ENCODE results near the gene TBCK. TPM values are rescaled to one million over a fixed set of nuclear protein-coding genes. Genes with fewer than 3 reads are reported as not detected.

The TBCK gene
- polyA plus RNA-seq, 3 donors from 2014 or later = 7.2 to 19.5 (median 13.8) TPM

GRCh38 chr4:106092361-106093040, 223.5 kb downstream of the TBCK start:
- Mint-ChIP-seq H3K4me1 (no peaks in the 10 kb centered on the region), H3K36me3 (peaks cover 65 to 85% (median 83%) of the 10 kb centered on the region in 3 donors), H3K27ac (no peak overlapping the region)

GRCh38 chr4:106090826-106091225, 225.2 kb downstream of the TBCK start:
- Mint-ChIP-seq H3K4me3 (no peak overlapping the region), H3K27ac (no peak overlapping the region), H3K36me3 (peaks cover 68 to 82% (median 81%) of the 10 kb centered on the region in 3 donors), H3K9me3 (peaks cover 15 to 46% (median 29%) of the 10 kb centered on the region in 6 donors), H3K27me3 (ENCODE audit: low read depth in 3 of 3) (peaks cover 0 to 3% (median 0%) of the 10 kb centered on the region in 3 donors), H3K4me1 (no peaks in the 10 kb centered on the region)
- DNase-seq = no peak

More at GRCh38 chr4:106092361-106093040, 223.5 kb downstream of the TBCK start:
- Mint-ChIP-seq H3K27me3 (ENCODE audit: low read depth in 3 of 3) (peaks cover 0 to 3% (median 0%) of the 10 kb centered on the region in 3 donors), H3K4me3 (no peak overlapping the region), H3K9me3 (peaks cover 15 to 42% (median 27%) of the 10 kb centered on the region in 6 donors)
- DNase-seq = no peak

- H3K27me3 Mint-ChIP-seq (ENCODE audit: low read depth in 3 of 3) = peaks cover 0 to 3% (median 0%) of the 10 kb centered on the region in 3 donors
- DNase-seq = no peak
- H3K4me3 Mint-ChIP-seq = no peak overlapping the region
- no peak overlapping the region for H3K27ac Mint-ChIP-seq
- peaks cover 16 to 64% (median 42%) of the 10 kb centered on the region in 6 donors for H3K9me3 Mint-ChIP-seq
- peaks cover 57 to 69% (median 63%) of the 10 kb centered on the region in 3 donors for H3K36me3 Mint-ChIP-seq
- H3K4me1 Mint-ChIP-seq = no peaks in the 10 kb centered on the region
These were observed 232.9 kb downstream of the TBCK start for GRCh38 chr4:106083065-106083464.

GRCh38 chr4:106080376-106080775, 235.6 kb downstream of the TBCK start:
- DNase-seq = no peak
- Mint-ChIP-seq H3K27me3 (ENCODE audit: low read depth in 3 of 3) (no peaks in the 10 kb centered on the region), H3K4me1 (no peaks in the 10 kb centered on the region), H3K9me3 (peaks cover 32 to 65% (median 58%) of the 10 kb centered on the region in 6 donors), H3K4me3 (no peak overlapping the region), H3K36me3 (peaks cover 67 to 78% (median 76%) of the 10 kb centered on the region in 3 donors), H3K27ac (no peak overlapping the region)

- Mint-ChIP-seq H3K27me3 (ENCODE audit: low read depth in 3 of 3) (no peaks in the 10 kb centered on the region), H3K4me3 (no peak overlapping the region), H3K27ac (no peak overlapping the region), H3K9me3 (peaks cover 38 to 72% (median 59%) of the 10 kb centered on the region in 6 donors), H3K36me3 (peaks cover 70 to 78% (median 76%) of the 10 kb centered on the region in 3 donors), H3K4me1 (no peaks in the 10 kb centered on the region)
- DNase-seq = no peak
These were observed 236.4 kb downstream of the TBCK start for GRCh38 chr4:106079616-106080015.

- no peak for DNase-seq
- Mint-ChIP-seq H3K27ac (no peak overlapping the region), H3K4me3 (no peak overlapping the region), H3K9me3 (peaks cover 6 to 30% (median 18%) of the 10 kb centered on the region in 6 donors), H3K4me1 (no peaks in the 10 kb centered on the region), H3K27me3 (ENCODE audit: low read depth in 3 of 3) (peaks cover 0 to 3% (median 1%) of the 10 kb centered on the region in 3 donors), H3K36me3 (peaks cover 4 to 19% (median 10%) of the 10 kb centered on the region in 3 donors)
These were observed 251.0 kb downstream of the TBCK start for GRCh38 chr4:106065018-106065417.

GRCh38 chr4:106063009-106063408, 253.0 kb downstream of the TBCK start:
- peaks cover 0 to 11% (median 1%) of the 10 kb centered on the region in 6 donors for H3K9me3 Mint-ChIP-seq
- H3K4me1 Mint-ChIP-seq = no peaks in the 10 kb centered on the region
- peaks cover 0 to 5% (median 1%) of the 10 kb centered on the region in 3 donors for H3K27me3 Mint-ChIP-seq (ENCODE audit: low read depth in 3 of 3)
- H3K27ac Mint-ChIP-seq = no peak overlapping the region
- no peak overlapping the region for H3K4me3 Mint-ChIP-seq
- no peak for DNase-seq
- peaks cover 9 to 19% (median 16%) of the 10 kb centered on the region in 3 donors for H3K36me3 Mint-ChIP-seq

- H3K36me3 Mint-ChIP-seq = peaks cover 9 to 16% (median 16%) of the 10 kb centered on the region in 3 donors
- H3K4me1 Mint-ChIP-seq = no peaks in the 10 kb centered on the region
- no peak overlapping the region for H3K27ac Mint-ChIP-seq
- peaks cover 0 to 10% (median 1%) of the 10 kb centered on the region in 6 donors for H3K9me3 Mint-ChIP-seq
- no peak overlapping the region for H3K4me3 Mint-ChIP-seq
- peaks cover 0 to 5% (median 1%) of the 10 kb centered on the region in 3 donors for H3K27me3 Mint-ChIP-seq (ENCODE audit: low read depth in 3 of 3)
- no peak for DNase-seq
These were observed 253.5 kb downstream of the TBCK start for GRCh38 chr4:106062452-106062875.

- Mint-ChIP-seq H3K4me3 (no peak overlapping the region), H3K9me3 (peaks cover 0 to 4% (median 0%) of the 10 kb centered on the region in 6 donors), H3K4me1 (no peaks in the 10 kb centered on the region), H3K36me3 (peaks cover 5 to 17% (median 16%) of the 10 kb centered on the region in 3 donors), H3K27ac (no peak overlapping the region), H3K27me3 (ENCODE audit: low read depth in 3 of 3) (peaks cover 0 to 5% (median 1%) of the 10 kb centered on the region in 3 donors)
- no peak for DNase-seq
These were observed 257.1 kb downstream of the TBCK start for GRCh38 chr4:106058921-106059320.

- H3K4me3 Mint-ChIP-seq = no peak overlapping the region
- DNase-seq = no peak
- peaks cover 0 to 5% (median 0%) of the 10 kb centered on the region in 3 donors for H3K27me3 Mint-ChIP-seq (ENCODE audit: low read depth in 3 of 3)
- H3K4me1 Mint-ChIP-seq = no peaks in the 10 kb centered on the region
- H3K9me3 Mint-ChIP-seq = peaks cover 0 to 3% (median 0%) of the 10 kb centered on the region in 6 donors
- no peak overlapping the region for H3K27ac Mint-ChIP-seq
- peaks cover 5 to 13% (median 12%) of the 10 kb centered on the region in 3 donors for H3K36me3 Mint-ChIP-seq
These were observed 259.1 kb downstream of the TBCK start for GRCh38 chr4:106056914-106057313.

GRCh38 chr4:106051514-106051913, 264.5 kb downstream of the TBCK start:
- Mint-ChIP-seq H3K36me3 (peaks cover 3 to 11% (median 9%) of the 10 kb centered on the region in 3 donors), H3K4me3 (no peak overlapping the region), H3K27me3 (ENCODE audit: low read depth in 3 of 3) (peaks cover 0 to 2% (median 0%) of the 10 kb centered on the region in 3 donors), H3K9me3 (no peaks in the 10 kb centered on the region), H3K27ac (no peak overlapping the region), H3K4me1 (no peaks in the 10 kb centered on the region)
- DNase-seq = no peak

GRCh38 chr4:106049490-106049889, 266.5 kb downstream of the TBCK start:
- no peak for DNase-seq
- Mint-ChIP-seq H3K36me3 (peaks cover 9 to 21% (median 15%) of the 10 kb centered on the region in 3 donors), H3K27ac (no peak overlapping the region), H3K27me3 (ENCODE audit: low read depth in 3 of 3) (peaks cover 0 to 2% (median 2%) of the 10 kb centered on the region in 3 donors), H3K4me1 (no peaks in the 10 kb centered on the region), H3K4me3 (no peak overlapping the region), H3K9me3 (no peaks in the 10 kb centered on the region)

GRCh38 chr4:106048250-106048971, 267.6 kb downstream of the TBCK start:
- no peak overlapping the region for H3K4me3 Mint-ChIP-seq
- no peak overlapping the region for H3K27ac Mint-ChIP-seq
- H3K4me1 Mint-ChIP-seq = no peaks in the 10 kb centered on the region
- DNase-seq = no peak
- peaks cover 9 to 26% (median 18%) of the 10 kb centered on the region in 3 donors for H3K36me3 Mint-ChIP-seq
- H3K27me3 Mint-ChIP-seq (ENCODE audit: low read depth in 3 of 3) = peaks cover 0 to 2% (median 2%) of the 10 kb centered on the region in 3 donors
- H3K9me3 Mint-ChIP-seq = no peaks in the 10 kb centered on the region

- Mint-ChIP-seq H3K4me1 (no peaks in the 10 kb centered on the region), H3K4me3 (no peak overlapping the region), H3K27ac (no peak overlapping the region), H3K9me3 (no peaks in the 10 kb centered on the region), H3K27me3 (ENCODE audit: low read depth in 3 of 3) (peaks cover 0 to 2% (median 2%) of the 10 kb centered on the region in 3 donors), H3K36me3 (peaks cover 9 to 31% (median 20%) of the 10 kb centered on the region in 3 donors)
- DNase-seq = no peak
These were observed 269.9 kb downstream of the TBCK start for GRCh38 chr4:106046083-106046482.
